IPS-18c (cell line): Measurements from ENCODE around the gene PELI2.

Source experiments
- H3K4me3 ChIP-seq: 2 replicates; pipeline ENCODE4 v1.7.0; 2013; ENCODE audit warnings: low read depth, mild to moderate bottlenecking, low read length, moderate library complexity; ENCODE audit not compliant: insufficient read depth
- H3K9me3 ChIP-seq: one replicate; pipeline ENCODE4 v1.6.1; 2013; ENCODE audit warnings: mild to moderate bottlenecking, low read length, moderate library complexity; ENCODE audit not compliant: control insufficient read depth, insufficient read depth

The PELI2 gene

GRCh38 chr14:56324856-56325699, 206.9 kb downstream of the PELI2 start:
- Histone ChIP-seq H3K9me3 (no peaks in the 10 kb centered on the region), H3K4me3 (no peak overlapping the region)

DNA sequence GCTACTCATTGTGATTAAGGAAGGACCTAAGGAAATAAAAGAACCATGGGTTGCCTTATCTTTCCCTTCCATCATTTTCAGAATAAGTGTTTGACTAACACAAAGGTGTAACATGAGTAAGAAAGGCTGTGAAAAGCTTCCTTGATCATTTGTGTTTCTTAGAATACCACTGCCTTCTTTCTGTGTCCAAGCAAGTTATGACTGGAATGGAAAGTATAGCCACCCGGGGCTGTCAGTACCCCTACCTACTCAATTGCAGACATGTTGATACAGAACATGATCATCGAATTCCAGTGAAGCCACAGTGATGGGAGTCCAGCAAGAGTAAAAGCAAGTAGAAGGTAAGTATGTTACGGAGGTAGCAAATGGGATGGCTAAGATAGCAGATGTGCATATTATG, 209.8 kb downstream of the PELI2 start:
- H3K9me3 ChIP-seq, result no peaks in the 10 kb centered on the region
- no peak overlapping the region for H3K4me3 ChIP-seq

DNA sequence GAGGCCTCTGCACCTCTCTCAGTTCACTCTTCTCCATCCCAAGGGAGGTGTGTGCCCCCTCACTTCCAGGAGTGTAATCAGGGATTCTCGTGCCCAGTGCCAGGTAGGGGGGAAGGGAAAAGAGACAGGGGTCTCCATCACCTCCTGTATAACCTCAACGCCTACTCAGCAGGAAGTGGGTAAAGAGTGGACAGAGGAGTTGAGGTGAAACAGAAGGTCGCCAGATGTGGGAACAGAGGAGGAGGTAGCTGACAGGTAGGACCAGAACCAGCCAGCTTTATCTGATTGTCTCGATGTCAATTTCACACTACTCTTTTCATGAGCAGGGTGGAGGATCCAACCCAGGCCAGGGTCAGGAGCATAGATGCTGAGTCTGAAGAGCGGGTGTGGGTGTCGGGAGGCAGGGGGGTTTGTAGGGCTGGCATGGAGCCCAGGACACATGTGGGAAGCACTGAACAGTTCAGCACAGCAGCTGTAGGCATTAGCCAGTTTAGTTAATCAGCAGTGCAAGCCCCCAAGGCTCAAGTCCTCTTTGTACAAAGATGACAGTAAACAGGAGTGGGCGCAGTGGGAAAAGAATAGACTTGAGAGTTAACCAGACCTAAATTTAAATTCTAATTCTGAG, 213.5 kb downstream of the PELI2 start:
- H3K9me3 ChIP-seq, result no peaks in the 10 kb centered on the region
- H3K4me3 ChIP-seq, result no peak overlapping the region

DNA sequence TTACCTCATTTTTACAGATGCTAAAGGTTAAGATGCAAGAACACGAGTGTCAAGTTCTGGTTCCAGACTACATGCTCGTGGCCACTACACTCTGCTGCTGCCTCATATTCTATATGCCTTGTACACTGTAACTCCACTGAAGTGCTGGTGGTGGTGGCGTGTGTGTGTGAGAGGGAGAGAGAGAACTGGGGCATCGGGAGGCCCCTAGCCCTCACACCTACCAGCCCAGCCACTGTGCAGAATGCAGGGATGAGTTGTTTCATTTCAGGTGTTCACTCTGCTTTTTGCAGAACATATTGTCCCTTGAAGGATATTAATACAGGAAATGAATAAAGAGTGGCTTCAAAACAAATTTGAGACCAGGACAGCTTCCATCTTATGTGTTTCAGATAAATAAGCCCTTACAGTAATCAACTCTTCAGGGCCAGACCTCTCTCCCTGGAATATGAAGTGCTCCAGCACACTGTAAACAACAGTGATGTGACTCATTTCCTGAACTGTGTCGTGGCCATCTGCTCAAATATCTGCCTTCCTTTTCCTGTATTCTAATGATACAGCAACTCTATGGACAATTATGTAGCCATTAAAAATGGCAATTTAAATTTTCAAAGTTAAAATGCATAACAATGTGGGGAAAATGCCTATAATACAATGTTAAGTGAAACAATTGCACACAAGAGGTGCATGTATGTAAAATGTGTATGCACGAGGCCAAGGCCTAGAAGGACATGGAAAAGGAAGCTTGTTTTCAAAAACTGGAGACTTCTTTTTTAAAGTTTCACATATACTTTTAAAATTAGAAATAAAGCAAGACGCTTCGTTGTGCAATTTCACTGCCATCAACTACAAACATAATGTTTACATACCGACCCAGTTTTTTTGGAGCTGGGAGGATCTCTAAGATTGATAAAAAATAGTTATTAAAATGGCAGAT, 215.4 kb downstream of the PELI2 start:
- no peaks in the 10 kb centered on the region for H3K9me3 ChIP-seq
- H3K4me3 ChIP-seq, result no peak overlapping the region

GRCh38 chr14:56334458-56334857, 216.2 kb downstream of the PELI2 start:
- H3K9me3 ChIP-seq, result no peaks in the 10 kb centered on the region
- no peak overlapping the region for H3K4me3 ChIP-seq

- no peaks in the 10 kb centered on the region for H3K9me3 ChIP-seq
- H3K4me3 ChIP-seq, result no peak overlapping the region
These were observed 220.5 kb downstream of the PELI2 start for GRCh38 chr14:56338674-56339073.

- Histone ChIP-seq H3K4me3 (no peak overlapping the region), H3K9me3 (no peaks in the 10 kb centered on the region)
These were observed 221.9 kb downstream of the PELI2 start for GRCh38 chr14:56339855-56340701.

- no peaks in the 10 kb centered on the region for H3K9me3 ChIP-seq
- H3K4me3 ChIP-seq, result no peak overlapping the region
These were observed 222.7 kb downstream of the PELI2 start for GRCh38 chr14:56340932-56341331.

DNA sequence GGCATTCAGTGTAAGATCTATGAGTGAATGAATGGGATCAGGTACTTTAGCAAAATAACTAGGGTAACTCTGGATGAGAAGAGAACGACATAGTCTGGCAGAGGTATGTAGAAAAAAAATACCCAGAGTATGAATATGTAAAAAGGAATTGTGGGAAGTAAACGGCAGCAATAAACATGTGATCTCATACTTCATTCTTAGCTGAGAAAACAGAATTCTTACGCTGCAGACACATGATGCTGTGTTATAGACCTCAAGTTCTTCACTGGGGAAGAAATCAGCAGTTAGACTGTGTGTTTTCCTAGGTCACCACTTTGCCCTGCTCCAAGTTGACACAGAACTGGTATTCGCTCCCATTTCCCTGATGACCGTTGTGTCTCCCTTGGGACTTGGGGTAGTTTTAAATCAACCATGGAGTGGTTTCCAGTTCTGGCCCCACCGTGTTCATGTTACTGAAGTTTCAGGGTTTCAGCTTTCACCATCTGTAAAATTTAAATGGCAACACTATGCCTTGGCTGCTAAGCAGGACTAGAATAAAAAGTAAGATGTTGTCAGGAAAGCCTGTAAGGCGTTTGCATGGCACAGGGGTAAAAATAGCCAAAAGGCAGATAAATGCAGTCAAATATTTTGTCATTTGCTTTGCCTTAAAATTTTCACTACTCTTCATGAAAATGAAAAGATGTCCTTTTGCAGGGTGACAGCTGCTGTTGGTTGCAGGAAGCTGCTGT, 223.7 kb downstream of the PELI2 start:
- Histone ChIP-seq H3K9me3 (no peaks in the 10 kb centered on the region), H3K4me3 (no peak overlapping the region)

DNA sequence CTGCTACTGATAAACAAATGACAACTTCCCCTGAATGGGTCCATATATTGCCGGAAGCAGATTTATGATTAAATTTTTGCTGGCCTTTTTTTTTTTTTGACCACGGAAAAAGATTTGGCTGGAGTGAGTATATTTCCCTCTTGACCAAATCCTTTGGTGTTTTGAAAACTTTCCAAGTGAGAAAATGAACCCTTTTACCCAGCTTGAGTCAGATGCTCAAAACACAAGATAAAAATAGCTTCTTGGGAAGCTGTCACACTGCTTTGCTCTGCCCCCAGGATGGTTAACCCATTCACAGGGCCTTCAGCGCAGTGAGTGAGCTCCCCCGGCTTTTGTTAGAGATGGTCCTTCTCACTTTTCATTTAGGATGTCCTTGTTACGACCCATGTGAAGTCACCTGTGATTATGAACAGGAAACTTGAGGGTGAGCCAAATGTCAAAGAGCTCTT, 224.3 kb downstream of the PELI2 start:
- no peak overlapping the region for H3K4me3 ChIP-seq
- no peaks in the 10 kb centered on the region for H3K9me3 ChIP-seq

DNA sequence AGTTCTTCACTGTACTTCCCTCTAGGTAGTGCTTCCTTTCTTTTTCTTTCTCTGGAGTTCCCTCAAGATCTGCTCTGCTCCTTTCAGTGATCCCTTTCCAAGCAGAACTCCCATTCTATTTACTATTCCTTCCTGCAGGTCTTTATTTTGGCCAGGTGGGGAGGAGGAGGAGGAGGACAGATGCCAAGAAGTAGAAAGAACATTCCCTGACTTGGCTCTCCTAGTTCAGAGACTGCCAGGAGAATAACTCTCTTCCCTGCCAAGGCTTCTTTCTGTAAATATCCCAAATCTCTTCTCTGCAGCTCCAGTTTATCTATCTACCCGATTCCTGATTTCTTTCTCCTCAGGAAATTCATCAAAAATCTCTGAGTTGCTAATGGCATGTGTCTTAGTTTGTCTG, 231.7 kb downstream of the PELI2 start:
- Histone ChIP-seq H3K4me3 (no peak overlapping the region), H3K9me3 (no peaks in the 10 kb centered on the region)
